Epithelial cell of proximal tubule (primary cell): ENCODE results near the gene IGFBP2. TPM values are rescaled to one million over a fixed set of nuclear protein-coding genes. Genes with fewer than 3 reads are reported as not detected.
"Not testable (repeated sequence)": the region's sequence is repeated elsewhere in the genome, so short reads cannot be mapped to it uniquely, and the experiment has no call there.

Experiments
- DNase-seq: peaks from one replicate; pipeline ENCODE4 v3.0.0-alpha.2; 2011; ENCODE audit warnings: low read depth
- H3K4me3 ChIP-seq: 2 replicates; pipeline ENCODE4 v1.5.1; 2011; ENCODE audit warnings: low read depth, mild to moderate bottlenecking, low read length
- total RNA-seq: library from RNA; depleted of rRNA; stranded (reverse); fragments of >200 nt; gene quantifications from 2 replicates; pipeline ENCODE4 v1.2.3, GENCODE V29; 2015
- TF ChIP-seq, protein P1 (sequence below): conservative IDR thresholded peaks from 2 replicates; pipeline ENCODE4 v1.5.1; 2012; ENCODE audit warnings: low read depth, mild to moderate bottlenecking, low read length

IGFBP2 gene
- total RNA-seq, 1 donor from 2014 or later, result 409 TPM

DNA sequence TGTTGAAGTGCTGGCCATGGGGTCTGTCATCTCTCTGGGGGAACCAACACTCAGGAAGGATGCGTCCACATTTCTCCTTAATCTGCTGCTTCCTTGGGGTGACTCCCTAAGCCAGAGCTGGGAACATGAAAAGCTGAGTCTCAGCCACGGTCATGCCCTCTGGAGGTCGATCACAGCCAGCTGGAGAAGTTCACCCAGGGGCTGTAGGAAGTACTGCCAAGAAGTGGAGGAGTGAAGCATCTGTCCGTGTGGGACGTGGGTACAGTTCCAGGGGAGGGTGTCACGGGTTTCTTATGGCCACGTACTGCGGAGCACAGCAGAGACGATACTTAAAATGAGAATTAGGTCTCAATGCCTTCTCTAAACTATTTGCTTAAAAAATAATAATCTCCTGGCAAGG is 42.4 kb upstream of the IGFBP2 start:
- no peak overlapping the region for H3K4me3 ChIP-seq
- TF ChIP-seq, protein P1, sequence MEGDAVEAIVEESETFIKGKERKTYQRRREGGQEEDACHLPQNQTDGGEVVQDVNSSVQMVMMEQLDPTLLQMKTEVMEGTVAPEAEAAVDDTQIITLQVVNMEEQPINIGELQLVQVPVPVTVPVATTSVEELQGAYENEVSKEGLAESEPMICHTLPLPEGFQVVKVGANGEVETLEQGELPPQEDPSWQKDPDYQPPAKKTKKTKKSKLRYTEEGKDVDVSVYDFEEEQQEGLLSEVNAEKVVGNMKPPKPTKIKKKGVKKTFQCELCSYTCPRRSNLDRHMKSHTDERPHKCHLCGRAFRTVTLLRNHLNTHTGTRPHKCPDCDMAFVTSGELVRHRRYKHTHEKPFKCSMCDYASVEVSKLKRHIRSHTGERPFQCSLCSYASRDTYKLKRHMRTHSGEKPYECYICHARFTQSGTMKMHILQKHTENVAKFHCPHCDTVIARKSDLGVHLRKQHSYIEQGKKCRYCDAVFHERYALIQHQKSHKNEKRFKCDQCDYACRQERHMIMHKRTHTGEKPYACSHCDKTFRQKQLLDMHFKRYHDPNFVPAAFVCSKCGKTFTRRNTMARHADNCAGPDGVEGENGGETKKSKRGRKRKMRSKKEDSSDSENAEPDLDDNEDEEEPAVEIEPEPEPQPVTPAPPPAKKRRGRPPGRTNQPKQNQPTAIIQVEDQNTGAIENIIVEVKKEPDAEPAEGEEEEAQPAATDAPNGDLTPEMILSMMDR, result no peak
- no peak for DNase-seq

GRCh38 chr2:216591480-216591879 is 41.7 kb upstream of the IGFBP2 start:
- TF ChIP-seq, protein P1, result no peak
- DNase-seq, result no peak
- no peak overlapping the region for H3K4me3 ChIP-seq

DNA sequence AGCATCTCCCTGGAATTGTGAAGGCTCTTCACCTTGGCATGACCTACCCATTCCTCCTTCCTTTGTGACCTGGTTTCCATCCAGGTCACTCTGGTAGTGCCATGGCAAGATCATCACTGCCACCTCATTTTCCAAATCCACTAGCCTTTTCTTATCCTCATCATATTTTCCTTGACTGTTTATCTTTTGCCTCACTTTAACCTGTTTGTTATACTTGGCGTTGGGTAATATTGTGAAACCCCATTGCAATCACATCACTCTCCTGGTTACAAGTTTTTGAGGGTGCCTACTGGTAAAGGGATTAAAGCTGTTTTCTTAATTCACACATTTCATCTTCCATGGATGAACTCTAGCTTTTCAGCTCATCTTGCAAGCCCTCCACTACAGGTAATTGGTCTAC is 39.1 kb upstream of the IGFBP2 start:
- no peak for DNase-seq
- no peak overlapping the region for H3K4me3 ChIP-seq
- TF ChIP-seq, protein P1, result no peak

GRCh38 chr2:216596236-216596979 is 36.8 kb upstream of the IGFBP2 start:
- TF ChIP-seq, protein P1, result no peak
- no peak for DNase-seq
- no peak overlapping the region for H3K4me3 ChIP-seq

DNA sequence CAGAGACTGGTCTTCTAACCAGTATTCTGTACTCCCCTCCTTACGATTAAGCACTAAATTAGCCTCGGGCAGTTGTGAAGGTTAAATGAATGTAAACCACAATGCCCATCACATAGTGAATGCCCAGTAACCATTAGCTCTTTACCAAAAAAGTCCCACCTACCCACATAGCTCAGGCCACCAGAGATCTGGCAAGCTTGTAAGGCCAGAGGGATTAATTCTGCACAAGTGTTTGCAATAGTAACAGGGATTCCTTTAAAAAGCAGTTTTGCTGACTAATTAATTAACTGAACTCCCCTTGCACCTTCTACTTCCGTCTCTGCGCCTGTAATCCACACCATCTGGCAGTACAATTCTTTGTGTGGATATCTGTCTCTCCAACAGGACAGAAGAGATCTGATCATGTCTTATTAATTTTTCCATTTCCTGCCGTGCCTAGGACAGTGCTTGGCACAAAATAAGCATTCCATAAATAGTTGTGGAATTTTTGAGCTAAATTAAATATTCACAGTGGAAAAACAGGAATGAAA is 36.2 kb upstream of the IGFBP2 start:
- DNase-seq, result no peak
- no peak overlapping the region for H3K4me3 ChIP-seq
- TF ChIP-seq, protein P1, result no peak

DNA sequence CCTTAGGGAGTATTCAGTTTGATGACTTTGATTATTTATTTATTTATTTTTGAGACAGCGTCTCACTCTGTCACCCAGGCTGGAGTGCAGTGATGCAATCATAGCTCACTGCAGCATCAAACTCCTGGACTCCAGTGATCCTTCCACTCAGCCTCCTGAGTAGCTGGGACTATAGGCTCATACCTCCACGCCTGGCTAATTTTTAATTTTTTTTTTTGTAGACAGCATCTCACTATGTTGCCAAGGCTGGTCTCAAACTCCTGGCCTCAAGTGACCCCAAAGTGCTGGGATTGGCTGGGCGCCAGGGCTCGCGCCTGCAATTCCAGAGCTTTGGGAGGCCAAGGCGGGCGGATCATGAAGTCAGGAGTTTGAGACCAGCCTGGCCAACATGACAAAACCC is 35.4 kb upstream of the IGFBP2 start:
- DNase-seq, result peak; percentile 1
- not testable (repeated sequence) for H3K4me3 ChIP-seq

- no peak for DNase-seq
Measured at GRCh38 chr2:216601632-216602409, 31.4 kb upstream of the IGFBP2 start.

More at GRCh38 chr2:216601632-216602409, 31.4 kb upstream of the IGFBP2 start:
- TF ChIP-seq, protein P1, result no peak
- no peak overlapping the region for H3K4me3 ChIP-seq
